Kidney capillary endothelial cell (primary cell): ENCODE data around the gene CAMK2A.

Experiments
- DNase-seq: peaks from one replicate; pipeline ENCODE4 v3.0.0-alpha.2; 2018; ENCODE audit warnings: low spot score

CAMK2A gene

GRCh38 chr5:150289551-150290390 is at the start of gene CAMK2A:
TSS of gene CAMK2A (minus strand) at chr5:150289773. CDS start at chr5:150289625, 148 bp downstream.
- DNase-seq = no peak

GRCh38 chr5:150339165-150339564 is 49.6 kb upstream of the CAMK2A start:
- no peak for DNase-seq

GRCh38 chr5:150338546-150338945 is 49.0 kb upstream of the CAMK2A start:
- no peak for DNase-seq

GRCh38 chr5:150335778-150336177 is 46.2 kb upstream of the CAMK2A start:
- no peak for DNase-seq

GRCh38 chr5:150333400-150333799 is 43.8 kb upstream of the CAMK2A start:
- DNase-seq = no peak

- no peak for DNase-seq
These were observed 40.6 kb upstream of the CAMK2A start for GRCh38 chr5:150329881-150330876.

- no peak for DNase-seq
These were observed 39.5 kb upstream of the CAMK2A start for GRCh38 chr5:150329038-150329437.

- DNase-seq = no peak
These were observed 38.9 kb upstream of the CAMK2A start for GRCh38 chr5:150328515-150328914.

- DNase-seq = no peak
These were observed 37.6 kb upstream of the CAMK2A start for GRCh38 chr5:150327139-150327538.

- no peak for DNase-seq
These were observed 37.1 kb upstream of the CAMK2A start for GRCh38 chr5:150326707-150327106.

- no peak for DNase-seq
These were observed 35.9 kb upstream of the CAMK2A start for GRCh38 chr5:150325426-150325825.

- DNase-seq = no peak
These were observed 34.2 kb upstream of the CAMK2A start for GRCh38 chr5:150323819-150324218.

- DNase-seq = no peak
These were observed 33.5 kb upstream of the CAMK2A start for GRCh38 chr5:150323092-150323491.

- peak; percentile 76 for DNase-seq
These were observed 32.6 kb upstream of the CAMK2A start for GRCh38 chr5:150322202-150322601.

- no peak for DNase-seq
These were observed 32.2 kb upstream of the CAMK2A start for GRCh38 chr5:150321784-150322183.

- no peak for DNase-seq
These were observed 31.6 kb upstream of the CAMK2A start for GRCh38 chr5:150321211-150321610.

GRCh38 chr5:150320044-150320613 is 30.6 kb upstream of the CAMK2A start:
- DNase-seq = no peak

GRCh38 chr5:150319484-150319790 is 29.9 kb upstream of the CAMK2A start:
- DNase-seq = no peak

- DNase-seq = no peak
These were observed 29.3 kb upstream of the CAMK2A start for GRCh38 chr5:150318613-150319483.

- peak; percentile 100 for DNase-seq
These were observed 27.8 kb upstream of the CAMK2A start for GRCh38 chr5:150317048-150318003.
